ENCODE results near the gene ATP6V0E1.

Gene ATP6V0E1

GRCh38 chr5:172983542-172984243 is at the start of gene ATP6V0E1 (continued):
- TF ChIP-seq BCL11A (tag by site-specific recombination; IDR thresholded peaks at IDR 0.05; ENCODE audit: low read depth) (peak; percentile 53; the same call in 1 of the 2 replicates), ZNF16 (tag by site-specific recombination; IDR thresholded peaks at IDR 0.05; ENCODE audit: low read depth) (no peak), IKZF3 (tag by site-specific recombination; IDR thresholded peaks at IDR 0.05) (peak; percentile 61; the same call in 1 of the 2 replicates), ZNF146 (tag by site-specific recombination; IDR thresholded peaks at IDR 0.05) (no peak), ZNF501 (tag by site-specific recombination; IDR thresholded peaks at IDR 0.05) (peak; percentile 41; the same call in 1 of the 2 replicates), ZSCAN5A (tag by site-specific recombination; IDR thresholded peaks at IDR 0.05) (no peak), GLI4 (tag by site-specific recombination; IDR thresholded peaks at IDR 0.05) (peak; percentile 58; the same call in 1 of the 2 replicates), ZNF391 (tag by site-specific recombination; IDR thresholded peaks at IDR 0.05; ENCODE audit: borderline replicate concordance, low read depth) (peak; percentile 55; the same call in 1 of the 2 replicates), ZNF280C (tag by site-specific recombination; IDR thresholded peaks at IDR 0.05) (no peak), ZNF544 (tag by site-specific recombination; IDR thresholded peaks at IDR 0.05) (no peak), GFI1B (tag by site-specific recombination; IDR thresholded peaks at IDR 0.05) (no peak), ZNF19 (tag by site-specific recombination; IDR thresholded peaks at IDR 0.05; ENCODE audit: low read depth) (no peak), YY1 (tag by site-specific recombination; IDR thresholded peaks at IDR 0.05) (peak; percentile 68; the same call in 1 of the 2 replicates), MZF1 (tag by site-specific recombination; IDR thresholded peaks at IDR 0.05; ENCODE audit: borderline replicate concordance) (0 out of 2 replicates have a peak, but pooled peaks have one; percentile 59), ZBTB26 (tag by site-specific recombination; optimal IDR thresholded peaks at IDR 0.05) (peak; percentile 48), ZNF18 (tag by site-specific recombination; IDR thresholded peaks at IDR 0.05) (peak; percentile 83), HOXD13 (CRISPR knock-in tag; IDR thresholded peaks at IDR 0.05; ENCODE audit: borderline replicate concordance) (no peak), ZBTB44 (tag by site-specific recombination; IDR thresholded peaks at IDR 0.05) (peak; percentile 21; the same call in 1 of the 2 replicates), ZNF670 (tag by site-specific recombination; IDR thresholded peaks at IDR 0.05; ENCODE audit: low read depth) (no peak), KLF8 (tag by site-specific recombination; IDR thresholded peaks at IDR 0.05) (peak; percentile 24; the same call in 1 of the 2 replicates), KLF1 (tag by site-specific recombination; IDR thresholded peaks at IDR 0.05) (peak; percentile 64), FEZF1 (tag by site-specific recombination; IDR thresholded peaks at IDR 0.05) (no peak), ZNF426 (tag by site-specific recombination; IDR thresholded peaks at IDR 0.05) (no peak), PRDM2 (tag by site-specific recombination; IDR thresholded peaks at IDR 0.05; ENCODE audit: borderline replicate concordance) (no peak)

All from HEK293 (cell line).